ENCODE data around the gene COPS3.

GRCh38 chr17:17253406-17253805 is 27.6 kb downstream of the COPS3 start:
- TF ChIP-seq YY1 (IDR thresholded peaks at IDR 0.05; ENCODE audit: insufficient read depth, insufficient read length) = no peak
- TF ChIP-seq ZNF274 (IDR thresholded peaks at IDR 0.05; ENCODE audit: low read depth, low read length) = no peak
